GM23338 (cell line): ENCODE results near the gene SIGLEC12. TPM values are rescaled to one million over a fixed set of nuclear protein-coding genes. Genes with fewer than 3 reads are reported as not detected.

Experiments used
- ATAC-seq: fragments of 200-7000 bp; cut with Tn5 transposase; 3 replicates; pipeline ENCODE4 v1.9.1; 2020
- DNase-seq: peaks from one replicate; pipeline ENCODE4 v3.0.0-alpha.2; 2015; ENCODE audit warnings: low spot score
- H2AFZ ChIP-seq: fragments of 200-600 bp; sonication (generic); 2 replicates; pipeline ENCODE4 v1.8.0; 2016; ENCODE audit warnings: antibody characterized with exemption, mild to moderate bottlenecking, moderate library complexity
- H3F3A ChIP-seq: fragments of 200-600 bp; sonication (generic); replicated peaks from 2 replicates; pipeline ENCODE4 v1.8.0; 2017; ENCODE audit warnings: antibody characterized with exemption, mixed run types, low read depth
- H3K27ac ChIP-seq: fragments of 200-600 bp; sonication (generic); 2 replicates; pipeline ENCODE4 v1.6.1; 2016; ENCODE audit warnings: low read depth
- H3K27me3 ChIP-seq: fragments of 200-600 bp; sonication (generic); 2 replicates; pipeline ENCODE4 v1.8.0; 2016; ENCODE audit warnings: mild to moderate bottlenecking, mixed run types, moderate library complexity; ENCODE audit not compliant: insufficient read depth
- H3K36me3 ChIP-seq: fragments of 200-600 bp; sonication (generic); 2 replicates; pipeline ENCODE4 v1.8.0; 2016; ENCODE audit warnings: mild to moderate bottlenecking; ENCODE audit not compliant: insufficient read depth
- H3K4me1 ChIP-seq: fragments of 200-600 bp; sonication (generic); 2 replicates; pipeline ENCODE4 v1.8.0; 2016; ENCODE audit warnings: mild to moderate bottlenecking, moderate library complexity; ENCODE audit not compliant: insufficient read depth
- H3K4me2 ChIP-seq: fragments of 200-600 bp; sonication (generic); 2 replicates; pipeline ENCODE4 v1.7.1; 2017; ENCODE audit warnings: mixed run types
- H3K4me3 ChIP-seq: fragments of 200-600 bp; sonication (generic); 2 replicates; pipeline ENCODE4 v1.6.1; 2016; ENCODE audit warnings: mixed run types
- H3K79me2 ChIP-seq: fragments of 200-600 bp; sonication (generic); replicated peaks from 2 replicates; pipeline ENCODE4 v1.8.0; 2017; ENCODE audit warnings: mild to moderate bottlenecking; ENCODE audit not compliant: insufficient read depth
- H3K9me2 ChIP-seq: fragments of 200-600 bp; sonication (generic); 2 replicates; pipeline ENCODE4 v1.8.0; 2017; ENCODE audit not compliant: insufficient read depth
- H4K20me1 ChIP-seq: fragments of 200-600 bp; sonication (generic); replicated peaks from 2 replicates; pipeline ENCODE4 v1.8.0; 2017; ENCODE audit warnings: mild to moderate bottlenecking; ENCODE audit not compliant: insufficient read depth
- H3K27ac Mint-ChIP-seq: 2 replicates; pipeline ENCODE4 v1.8.0; 2020; ENCODE audit warnings: inconsistent platforms, mild to moderate bottlenecking, moderate library complexity, mixed read lengths
- H3K27me3 Mint-ChIP-seq: 3 replicates; pipeline ENCODE4 v1.8.0; 2022; ENCODE audit warnings: low read depth, mild to moderate bottlenecking, moderate library complexity, mixed read lengths, inconsistent platforms; ENCODE audit not compliant: insufficient read depth, poor library complexity
- H3K36me3 Mint-ChIP-seq: 3 replicates; pipeline ENCODE4 v1.8.0; 2021; ENCODE audit warnings: low read depth, mild to moderate bottlenecking, inconsistent platforms, moderate library complexity, mixed read lengths
- H3K4me1 Mint-ChIP-seq: 3 replicates; pipeline ENCODE4 v1.8.0; 2020; ENCODE audit warnings: mild to moderate bottlenecking, inconsistent platforms, mixed read lengths
- H3K4me3 Mint-ChIP-seq: 3 replicates; pipeline ENCODE4 v1.8.0; 2021; ENCODE audit warnings: moderate library complexity, mild to moderate bottlenecking, inconsistent platforms, mixed read lengths
- H3K9me3 Mint-ChIP-seq: 3 replicates; pipeline ENCODE4 v1.8.0; 2020; ENCODE audit warnings: moderate library complexity, mild to moderate bottlenecking, inconsistent platforms, mixed read lengths
- CTCF ChIP-seq, 2 experiments: fragments of 200-600 bp in 1 of 2; sonication (generic) in 1 of 2; conservative IDR thresholded peaks; 2 replicates each; pipeline versions ENCODE4 v1.5.1 to v1.6.1; 2016 to 2017; ENCODE audit warnings: antibody characterized with exemption in 2 of 2, low read depth in 2 of 2, mild to moderate bottlenecking in 2 of 2, moderate library complexity in 1 of 2
- ETS1 ChIP-seq: IDR thresholded peaks from 2 replicates; pipeline ENCODE4 v1.6.1; 2016; ENCODE audit warnings: antibody characterized with exemption
- EZH2 ChIP-seq: fragments of 200-600 bp; sonication (generic); IDR thresholded peaks from one replicate; pipeline ENCODE4 v1.8.0; 2017; ENCODE audit warnings: antibody characterized with exemption, mild to moderate bottlenecking, low read depth; ENCODE audit not compliant: unreplicated experiment
- REST ChIP-seq: IDR thresholded peaks from one replicate; pipeline ENCODE4 v1.6.1; 2018; ENCODE audit warnings: antibody characterized with exemption; ENCODE audit not compliant: unreplicated experiment
- ZNF114 ChIP-seq: fragments of 250-450 bp; sonication (Bioruptor Pico); IDR thresholded peaks from 2 replicates; pipeline ENCODE4 v1.5.0; 2020; ENCODE audit warnings: mild to moderate bottlenecking, moderate library complexity
- polyA plus RNA-seq: library from polyadenylated mRNA; unstranded; fragments of >200 nt; fragmentation: Nextera tagmentation; extraction: Ambion mirVana; gene quantifications from 2 replicates; pipeline ENCODE4 v1.2.1, GENCODE V29; 2016
- total RNA-seq: library from RNA; depleted of rRNA; stranded (reverse); fragments of >200 nt; shearing (Covaris generic); gene quantifications from 2 replicates; pipeline ENCODE4 v1.2.3, GENCODE V29; 2014

SIGLEC12 gene
- total and polyA plus RNA-seq, 2 experiments from 2014 or later: not detected

DNA sequence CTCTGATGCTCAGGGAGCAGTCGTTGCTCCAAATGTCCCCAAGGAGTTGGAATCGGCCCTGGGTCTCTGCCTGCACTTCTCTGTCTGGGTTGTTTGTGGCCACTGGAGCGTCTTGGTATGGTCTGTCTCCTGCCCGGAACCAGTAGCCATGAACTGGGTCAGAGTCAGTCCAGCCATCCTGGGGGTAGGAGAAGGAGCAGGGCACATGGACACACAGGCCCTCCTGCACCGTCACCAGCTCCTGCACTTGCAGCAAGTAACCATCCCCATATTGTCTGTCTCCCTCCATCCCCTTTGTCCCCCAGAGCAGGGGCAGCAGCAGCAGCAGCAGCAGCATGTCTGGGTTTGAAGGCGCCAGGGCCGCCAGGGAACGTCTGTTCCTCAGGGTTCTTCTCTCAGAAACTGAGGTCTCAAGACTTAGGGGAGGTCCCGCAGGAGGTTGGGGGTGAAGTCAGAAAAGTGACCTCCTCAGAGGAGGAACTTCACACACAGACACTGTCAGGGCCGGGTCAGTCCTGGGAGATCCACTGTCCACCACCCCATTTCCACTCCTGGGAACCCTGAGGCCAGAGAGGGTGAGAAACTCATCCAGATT is 43.5 kb downstream of the SIGLEC12 start, which contains the start of gene SIGLEC8:
SIGLEC8 (minus strand) TSS at position 404 of the 595 bp plus-strand sequence; CDS start at position 337, 67 bp downstream.
- H2AFZ ChIP-seq: no peak within 1 kb of the TSS
- no peaks in the 10 kb centered on the region for H3K36me3 ChIP-seq
- no peak for TF ChIP-seq ETS1
- no peak for TF ChIP-seq CTCF (conservative IDR thresholded peaks at IDR 0.05; ENCODE audit: low read depth in 2 of 2)
- TF ChIP-seq EZH2: no peak
- no peak for TF ChIP-seq ZNF114 (CRISPR knock-in tag)
- TF ChIP-seq REST: no peak
- no peak within 1 kb of the TSS for H3K27ac ChIP-seq
- no peaks in the 10 kb centered on the region for H3F3A ChIP-seq
- H3K9me3 Mint-ChIP-seq: peaks cover 43% of the 10 kb centered on the region
- H3K4me2 ChIP-seq: no peak within 1 kb of the TSS
- H3K4me3 Mint-ChIP-seq: no peak within 1 kb of the TSS
- H3K27ac Mint-ChIP-seq: no peak within 1 kb of the TSS
- H3K4me1 Mint-ChIP-seq: no peaks in the 10 kb centered on the region; the same call in 2 of the 3 replicates
- H3K9me2 ChIP-seq: peaks cover 3% of the 10 kb centered on the region; the same call in 1 of the 2 replicates
- no peaks in the 10 kb centered on the region for H4K20me1 ChIP-seq
- no peaks in the 10 kb centered on the region for H3K4me1 ChIP-seq
- no peak for ATAC-seq
- no peaks in the 10 kb centered on the region for H3K79me2 ChIP-seq
- H3K4me3 ChIP-seq: no peak within 1 kb of the TSS
- no peak for DNase-seq
- H3K27me3 Mint-ChIP-seq: peaks cover 11% of the 10 kb centered on the region
- peaks cover 7% of the 10 kb centered on the region for H3K36me3 Mint-ChIP-seq
- no peaks in the 10 kb centered on the region for H3K27me3 ChIP-seq

DNA sequence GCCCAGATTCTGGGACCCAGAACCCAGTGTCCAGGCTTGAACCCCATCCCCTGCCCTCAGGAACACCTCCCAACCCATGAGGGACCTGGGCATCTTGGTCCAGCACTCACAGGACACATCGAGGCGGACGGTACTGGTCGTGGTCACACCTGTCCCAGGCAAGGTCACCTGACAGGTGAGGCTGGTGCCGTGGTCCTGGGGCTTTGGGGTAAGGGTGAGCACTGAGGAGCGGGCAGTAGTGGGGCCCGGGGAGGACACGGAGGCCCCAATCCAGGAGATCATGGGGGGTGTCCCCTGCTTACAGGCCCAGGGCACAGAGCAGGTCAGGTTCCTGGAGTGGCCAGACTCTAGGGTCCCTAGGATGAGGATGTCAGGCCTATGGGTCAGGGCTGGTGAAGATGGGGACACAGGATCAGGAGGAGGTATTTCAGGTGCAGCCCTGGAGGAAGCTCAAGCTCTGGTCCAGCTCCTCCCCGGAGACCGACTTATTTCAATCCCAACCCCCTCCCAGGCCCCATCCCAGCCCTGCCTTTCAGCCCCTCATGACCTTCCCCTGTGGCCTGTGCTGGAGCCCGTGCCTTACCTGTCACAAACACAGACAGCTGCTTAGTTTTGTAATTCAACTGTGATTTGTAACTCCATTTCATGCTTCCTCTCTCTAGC is 44.1 kb downstream of the SIGLEC12 start:
- DNase-seq (no peak), ATAC-seq (no peak)
- H3K4me1 Mint-ChIP-seq: no peaks in the 10 kb centered on the region; the same call in 2 of the 3 replicates
- Histone ChIP-seq H2AFZ (no peak overlapping the region), H3K27ac (no peak overlapping the region), H3F3A (no peaks in the 10 kb centered on the region), H3K36me3 (no peaks in the 10 kb centered on the region), H3K4me2 (no peak overlapping the region), H3K27me3 (no peaks in the 10 kb centered on the region), H3K9me2 (peaks cover 3% of the 10 kb centered on the region; the same call in 1 of the 2 replicates), H3K4me3 (no peak overlapping the region), H4K20me1 (no peaks in the 10 kb centered on the region), H3K4me1 (no peaks in the 10 kb centered on the region), H3K79me2 (no peaks in the 10 kb centered on the region)
- no peak overlapping the region for H3K4me3 Mint-ChIP-seq
- peaks cover 50% of the 10 kb centered on the region for H3K9me3 Mint-ChIP-seq
- H3K36me3 Mint-ChIP-seq: peaks cover 7% of the 10 kb centered on the region
- peaks cover 9% of the 10 kb centered on the region for H3K27me3 Mint-ChIP-seq
- H3K27ac Mint-ChIP-seq: no peak overlapping the region
- TF ChIP-seq ETS1 (no peak), CTCF (conservative IDR thresholded peaks at IDR 0.05; ENCODE audit: low read depth in 2 of 2) (no peak)
